GM12878 (cell line): Measurements from ENCODE around the gene NOTCH1. TPM values are rescaled to one million over a fixed set of nuclear protein-coding genes. Genes with fewer than 3 reads are reported as not detected.

Source experiments
- ATAC-seq: fragments of 200-7000 bp; cut with Tn5 transposase; 3 replicates; pipeline ENCODE4 v1.9.1; 2020; ENCODE audit warnings: mild to moderate bottlenecking, moderate library complexity
- BruUV-seq: library from RNA; stranded (reverse); fragments of 400-500 nt; replicated peaks from 2 replicates; lab custom pipeline; 2021; lab: Mats Ljungman, UMichigan
- CTCF ChIA-PET: fragments of 300-600 bp; sonication (Branson Sonifier 250); formaldehyde crosslinking; extraction: SDS; loops from one replicate; lab custom pipeline; 2021; ENCODE audit warnings: inconsistent platforms; lab: Yijun Ruan, JAX
- POLR2A ChIA-PET: fragments of 350-600 bp; formaldehyde crosslinking; extraction: SDS; loops from one replicate; lab custom pipeline; 2021; ENCODE audit warnings: inconsistent platforms; lab: Charles Lee
- RAD21 ChIA-PET: fragments of 300-600 bp; sonication (Branson Sonifier 250); formaldehyde crosslinking; loops from one replicate; lab custom pipeline; 2023; ENCODE audit warnings: antibody characterized with exemption; ENCODE audit not compliant: unreplicated experiment; lab: Charles Lee
- SMC1A ChIA-PET: fragments of 300-600 bp; sonication (Branson Sonifier 250); formaldehyde crosslinking; loops from one replicate; lab custom pipeline; 2023; ENCODE audit not compliant: unreplicated experiment, uncharacterized antibody; lab: Charles Lee
- DNase-seq: peaks from one replicate; pipeline ENCODE4 v3.0.0-alpha.2; 2011; ENCODE audit warnings: low read depth, low spot score
- FAIRE-seq: peaks from 3 replicates; lab custom pipeline; 2011; peaks lifted over from hg19 to GRCh38; lab: Jason Lieb, UNC
- H2AFZ ChIP-seq: 2 replicates; pipeline ENCODE4 v1.6.0; 2011; ENCODE audit warnings: low read depth, low read length, control low read depth; ENCODE audit not compliant: control insufficient read depth
- H3K27ac ChIP-seq: 2 replicates; pipeline ENCODE4 v1.5.1; 2011; ENCODE audit warnings: control low read depth; ENCODE audit not compliant: control insufficient read depth, insufficient read depth
- H3K27me3 ChIP-seq, 2 experiments: replicated peaks in 1 of 2; 2 replicates each; pipeline versions ENCODE4 v1.6.0 to v1.6.1; 2011; ENCODE audit warnings: low read length in 1 of 2; ENCODE audit not compliant: control insufficient read depth in 2 of 2, insufficient read depth in 2 of 2
- H3K36me3 ChIP-seq, 2 experiments: 2 replicates each; pipeline ENCODE4 v1.5.1; 2011; ENCODE audit warnings: low read length in 1 of 2; ENCODE audit not compliant: control insufficient read depth in 2 of 2, insufficient read depth in 2 of 2
- H3K4me1 ChIP-seq: 2 replicates; pipeline ENCODE4 v1.6.1; 2011; ENCODE audit warnings: mild to moderate bottlenecking, low read length, moderate library complexity, mixed read lengths; ENCODE audit not compliant: control insufficient read depth, insufficient read depth
- H3K4me2 ChIP-seq: 2 replicates; pipeline ENCODE4 v1.6.0; 2011; ENCODE audit warnings: control low read depth; ENCODE audit not compliant: control insufficient read depth, insufficient read depth
- H3K4me3 ChIP-seq: fragments of 200-600 bp; sonication (generic); 2 replicates; pipeline ENCODE4 v1.5.1; 2016
- H3K79me2 ChIP-seq: 2 replicates; pipeline ENCODE4 v1.6.0; 2011; ENCODE audit warnings: low read length; ENCODE audit not compliant: control insufficient read depth, insufficient read depth
- H3K9ac ChIP-seq: 2 replicates; pipeline ENCODE4 v1.8.0; 2011; ENCODE audit warnings: low read length, control low read depth, mixed read lengths; ENCODE audit not compliant: control insufficient read depth, insufficient read depth
- H3K9me3 ChIP-seq: replicated peaks from 3 replicates; pipeline ENCODE4 v1.5.1; 2011; ENCODE audit warnings: mild to moderate bottlenecking, low read length; ENCODE audit not compliant: control insufficient read depth, insufficient read depth
- H4K20me1 ChIP-seq: 2 replicates; pipeline ENCODE4 v1.6.0; 2011; ENCODE audit not compliant: control insufficient read depth, insufficient read depth
- CREM ChIP-seq: IDR thresholded peaks from 2 replicates; pipeline ENCODE4 v1.6.1; 2014; ENCODE audit warnings: antibody characterized with exemption, low read depth
- EED ChIP-seq: sonication (generic); IDR thresholded peaks from 2 replicates; pipeline ENCODE4 v1.6.1; 2016; ENCODE audit warnings: antibody characterized with exemption, low read depth
- GABPA ChIP-seq: IDR thresholded peaks from 2 replicates; pipeline ENCODE4 v1.6.1; 2014; ENCODE audit warnings: antibody characterized with exemption, low read depth, mild to moderate bottlenecking, inconsistent platforms
- KAT2A ChIP-seq: conservative IDR thresholded peaks from 2 replicates; pipeline ENCODE4 v1.6.1; 2011; ENCODE audit warnings: low read depth, low read length; ENCODE audit not compliant: control insufficient read depth
- KDM1A ChIP-seq: fragments of 200-600 bp; sonication (generic); IDR thresholded peaks from 2 replicates; pipeline ENCODE4 v1.6.1; 2016; ENCODE audit warnings: borderline replicate concordance
- PAX5 ChIP-seq: IDR thresholded peaks from 2 replicates; pipeline ENCODE4 v1.6.1; 2011; ENCODE audit warnings: low read depth, low read length, borderline replicate concordance
- RCOR1 ChIP-seq: conservative IDR thresholded peaks from 2 replicates; pipeline ENCODE4 v1.6.1; 2012; ENCODE audit warnings: low read depth, low read length, improper control_type of control experiment
- SMAD5 ChIP-seq: IDR thresholded peaks from 2 replicates; pipeline ENCODE4 v1.6.1; 2016; ENCODE audit warnings: antibody characterized with exemption, low read depth
- YY1 ChIP-seq: IDR thresholded peaks from 2 replicates; pipeline ENCODE4 v1.6.1; 2011; ENCODE audit warnings: low read depth, mild to moderate bottlenecking, low read length
- ZNF622 ChIP-seq: fragments of 450-650 bp; IDR thresholded peaks from 2 replicates; pipeline ENCODE4 v1.6.1; 2017; ENCODE audit warnings: mild to moderate bottlenecking, inconsistent platforms
- WGBS: methylation state at CpG from one replicate; pipeline ENCODE4 v1.1.6; 2016; ENCODE audit warnings: low lambda C conversion rate; ENCODE audit not compliant: insufficient replicate concordance, insufficient coverage; ENCODE audit errors: missing lambda C conversion rate; 5-methylcytosine and 5-hydroxymethylcytosine counted together
- in situ Hi-C: fragments of 300-500 bp; cut with MboI; formaldehyde crosslinking; loops from 9 replicates; pipeline ENCODE4 v1.14.3; 2018; ENCODE audit warnings: mixed read lengths
- intact Hi-C: fragments of 100-400 bp; cut with micrococcal nuclease; formaldehyde crosslinking; loops from one replicate; pipeline ENCODE4 v1.14.2; 2022; ENCODE audit not compliant: unreplicated experiment
- polyA plus RNA-seq, 11 experiments: library from polyadenylated mRNA; depleted of rRNA in 4 of 11; unstranded in 6 of 11; stranded (reverse) in 5 of 11; fragments of >200 nt; fragmentation: Nextera tagmentation in 4 of 11; fragmentation: Illumina TruSeq in 1 of 11; extraction: Ambion mirVana in 4 of 11; extraction: Trizol in 1 of 11; gene quantifications; 1 replicate in 1 of 11; 2 replicates in 10 of 11; pipeline versions ENCODE4 v1.2.1 to v1.2.3, GENCODE V29; 2011 to 2016; ENCODE audit warnings: inconsistent platforms in 2 of 11, missing spikeins in 2 of 11, low read depth in 1 of 11
- total RNA-seq, 4 experiments: library from RNA; depleted of rRNA in 3 of 4; stranded (reverse); fragments of >200 nt in 3 of 4; fragmentation: Illumina TruSeq in 1 of 4; extraction: Trizol in 1 of 4; gene quantifications; 2 replicates each; pipeline versions ENCODE4 v1.2.1 to v1.2.3, GENCODE V29; 2013 to 2021
- TF ChIP-seq, protein P1 (sequence below): fragments of 450-650 bp; IDR thresholded peaks from 2 replicates; pipeline ENCODE4 v1.6.1; 2014; ENCODE audit warnings: mild to moderate bottlenecking

Gene NOTCH1
- total and polyA plus RNA-seq, 10 of the 15 experiments (the other 5 are each of a cell fraction or from before 2014, with no cell fraction given): 0.02 to 40.0 (median 3.7) TPM

DNA sequence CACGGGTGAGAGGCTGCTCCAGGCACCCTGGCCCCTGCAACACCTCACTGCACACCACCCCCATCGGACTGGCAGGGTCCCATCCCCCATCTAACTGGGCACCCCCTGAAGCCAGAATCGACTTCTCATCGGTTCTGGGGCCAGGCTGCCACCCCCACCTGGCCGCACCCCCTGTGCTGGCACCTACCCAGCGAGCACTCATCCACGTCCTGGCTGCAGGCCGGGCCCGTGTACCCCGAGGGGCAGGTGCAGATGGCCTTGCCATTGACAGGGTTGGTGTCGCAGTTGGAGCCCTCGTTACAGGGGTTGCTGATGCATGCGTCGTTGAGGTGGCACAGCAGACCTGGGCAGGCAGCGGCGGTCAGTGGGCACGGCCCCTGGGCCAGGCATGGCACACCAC is 27.9 kb downstream of the NOTCH1 start:
- H3K4me2 ChIP-seq: no peak overlapping the region
- CTCF ChIA-PET: no interaction called here
- BruUV-seq: no TSS peak
- FAIRE-seq (no peak), DNase-seq (no peak), ATAC-seq (no peak)
- in situ Hi-C loops (no loop called here), intact Hi-C loops (no loop called here)
- no peak overlapping the region for H3K27ac ChIP-seq
- WGBS: 87% methylated on average over 17 of the region's 17 CpGs
- H3K4me1 ChIP-seq: no peaks in the 10 kb centered on the region
- H2AFZ ChIP-seq: no peak overlapping the region
- H3K79me2 ChIP-seq: no peaks in the 10 kb centered on the region
- no peaks in the 10 kb centered on the region for H3K9me3 ChIP-seq
- H3K9ac ChIP-seq: no peak overlapping the region
- POLR2A ChIA-PET: no interaction called here
- H3K27me3 ChIP-seq: no peaks in the 10 kb centered on the region
- H4K20me1 ChIP-seq: no peaks in the 10 kb centered on the region
- peaks cover 2 to 64% of the 10 kb centered on the region in 2 experiments; a peak in 3 of 4 replicates for H3K36me3 ChIP-seq
- SMC1A ChIA-PET: no interaction called here
- H3K4me3 ChIP-seq: no peak overlapping the region
- TF ChIP-seq PAX5 (no peak), GABPA (no peak), CREM (no peak), RCOR1 (no peak), SMAD5 (no peak), EED (no peak), KAT2A (no peak), YY1 (no peak), ZNF622 (no peak), KDM1A (no peak)
- TF ChIP-seq, protein P1, sequence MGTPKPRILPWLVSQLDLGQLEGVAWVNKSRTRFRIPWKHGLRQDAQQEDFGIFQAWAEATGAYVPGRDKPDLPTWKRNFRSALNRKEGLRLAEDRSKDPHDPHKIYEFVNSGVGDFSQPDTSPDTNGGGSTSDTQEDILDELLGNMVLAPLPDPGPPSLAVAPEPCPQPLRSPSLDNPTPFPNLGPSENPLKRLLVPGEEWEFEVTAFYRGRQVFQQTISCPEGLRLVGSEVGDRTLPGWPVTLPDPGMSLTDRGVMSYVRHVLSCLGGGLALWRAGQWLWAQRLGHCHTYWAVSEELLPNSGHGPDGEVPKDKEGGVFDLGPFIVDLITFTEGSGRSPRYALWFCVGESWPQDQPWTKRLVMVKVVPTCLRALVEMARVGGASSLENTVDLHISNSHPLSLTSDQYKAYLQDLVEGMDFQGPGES: no peak
- TF ChIP-seq, all 136 proteins: peak for 0
- RAD21 ChIA-PET: no interaction called here
